ENCODE data around the gene TRIM62.
"Not testable (repeated sequence)": the region's sequence is repeated elsewhere in the genome, so short reads cannot be mapped to it uniquely, and the experiment has no call there.

The TRIM62 gene

DNA sequence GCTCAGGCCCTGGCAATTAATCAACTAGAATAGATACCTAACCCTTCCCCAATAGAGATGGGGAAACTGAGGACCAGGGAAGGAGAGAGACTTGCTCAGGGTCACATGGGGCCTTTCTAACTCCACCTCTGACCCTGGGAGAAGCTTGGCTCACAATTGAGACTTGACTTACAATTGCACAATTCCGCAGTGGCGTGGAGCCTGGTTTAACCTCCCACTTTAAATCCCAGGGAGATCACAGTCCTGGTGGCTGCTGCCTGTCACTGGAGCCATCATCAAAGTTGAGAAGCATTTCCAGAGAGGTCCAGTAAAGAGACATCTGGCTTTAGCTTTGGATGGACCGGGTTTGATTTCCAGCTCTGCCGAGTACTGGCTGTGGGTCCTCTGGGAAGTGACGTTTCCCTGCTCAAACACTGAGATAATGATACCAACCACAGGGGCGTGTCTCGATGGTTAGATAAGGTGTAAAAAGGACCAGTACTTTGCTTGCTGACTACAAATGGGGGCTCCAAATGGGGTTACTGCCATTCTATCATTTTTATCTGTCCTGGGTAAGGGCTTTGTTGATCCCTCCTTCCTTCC is 39.3 kb downstream of the TRIM62 start:
- in situ Hi-C loops (cut with HindIII; ENCODE audit: low sequenced_read_pairs): loop anchor here (5.0 kb wide), 1 partner anchor 35 kb away; no protein-coding TSS in a partner anchor
- no peak overlapping the region for H3K4me3 ChIP-seq (ENCODE audit: low read depth, low read length)
- DNase-seq (ENCODE audit: low read depth): no peak
- TF ChIP-seq, protein P1, sequence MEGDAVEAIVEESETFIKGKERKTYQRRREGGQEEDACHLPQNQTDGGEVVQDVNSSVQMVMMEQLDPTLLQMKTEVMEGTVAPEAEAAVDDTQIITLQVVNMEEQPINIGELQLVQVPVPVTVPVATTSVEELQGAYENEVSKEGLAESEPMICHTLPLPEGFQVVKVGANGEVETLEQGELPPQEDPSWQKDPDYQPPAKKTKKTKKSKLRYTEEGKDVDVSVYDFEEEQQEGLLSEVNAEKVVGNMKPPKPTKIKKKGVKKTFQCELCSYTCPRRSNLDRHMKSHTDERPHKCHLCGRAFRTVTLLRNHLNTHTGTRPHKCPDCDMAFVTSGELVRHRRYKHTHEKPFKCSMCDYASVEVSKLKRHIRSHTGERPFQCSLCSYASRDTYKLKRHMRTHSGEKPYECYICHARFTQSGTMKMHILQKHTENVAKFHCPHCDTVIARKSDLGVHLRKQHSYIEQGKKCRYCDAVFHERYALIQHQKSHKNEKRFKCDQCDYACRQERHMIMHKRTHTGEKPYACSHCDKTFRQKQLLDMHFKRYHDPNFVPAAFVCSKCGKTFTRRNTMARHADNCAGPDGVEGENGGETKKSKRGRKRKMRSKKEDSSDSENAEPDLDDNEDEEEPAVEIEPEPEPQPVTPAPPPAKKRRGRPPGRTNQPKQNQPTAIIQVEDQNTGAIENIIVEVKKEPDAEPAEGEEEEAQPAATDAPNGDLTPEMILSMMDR (IDR thresholded peaks at IDR 0.05; ENCODE audit: low read depth, low read length, missing control alignments): no peak

- H3K4me3 ChIP-seq (ENCODE audit: low read depth, low read length): no peak overlapping the region
- in situ Hi-C loops (cut with HindIII; ENCODE audit: low sequenced_read_pairs): loop anchor here (5.0 kb wide), 1 partner anchor 36 kb away; no protein-coding TSS in a partner anchor
- no peak for DNase-seq (ENCODE audit: low read depth)
- TF ChIP-seq, protein P1 (IDR thresholded peaks at IDR 0.05; ENCODE audit: low read depth, low read length, missing control alignments): no peak
These were observed 40.1 kb downstream of the TRIM62 start for GRCh38 chr1:33141781-33142180.

GRCh38 chr1:33141216-33141615 is 40.6 kb downstream of the TRIM62 start:
- DNase-seq (ENCODE audit: low read depth): no peak
- H3K4me3 ChIP-seq (ENCODE audit: low read depth, low read length): no peak overlapping the region
- TF ChIP-seq, protein P1 (IDR thresholded peaks at IDR 0.05; ENCODE audit: low read depth, low read length, missing control alignments): no peak
- in situ Hi-C loops (cut with HindIII; ENCODE audit: low sequenced_read_pairs): loop anchor here (5.0 kb wide), 1 partner anchor 36 kb away; no protein-coding TSS in a partner anchor

DNA sequence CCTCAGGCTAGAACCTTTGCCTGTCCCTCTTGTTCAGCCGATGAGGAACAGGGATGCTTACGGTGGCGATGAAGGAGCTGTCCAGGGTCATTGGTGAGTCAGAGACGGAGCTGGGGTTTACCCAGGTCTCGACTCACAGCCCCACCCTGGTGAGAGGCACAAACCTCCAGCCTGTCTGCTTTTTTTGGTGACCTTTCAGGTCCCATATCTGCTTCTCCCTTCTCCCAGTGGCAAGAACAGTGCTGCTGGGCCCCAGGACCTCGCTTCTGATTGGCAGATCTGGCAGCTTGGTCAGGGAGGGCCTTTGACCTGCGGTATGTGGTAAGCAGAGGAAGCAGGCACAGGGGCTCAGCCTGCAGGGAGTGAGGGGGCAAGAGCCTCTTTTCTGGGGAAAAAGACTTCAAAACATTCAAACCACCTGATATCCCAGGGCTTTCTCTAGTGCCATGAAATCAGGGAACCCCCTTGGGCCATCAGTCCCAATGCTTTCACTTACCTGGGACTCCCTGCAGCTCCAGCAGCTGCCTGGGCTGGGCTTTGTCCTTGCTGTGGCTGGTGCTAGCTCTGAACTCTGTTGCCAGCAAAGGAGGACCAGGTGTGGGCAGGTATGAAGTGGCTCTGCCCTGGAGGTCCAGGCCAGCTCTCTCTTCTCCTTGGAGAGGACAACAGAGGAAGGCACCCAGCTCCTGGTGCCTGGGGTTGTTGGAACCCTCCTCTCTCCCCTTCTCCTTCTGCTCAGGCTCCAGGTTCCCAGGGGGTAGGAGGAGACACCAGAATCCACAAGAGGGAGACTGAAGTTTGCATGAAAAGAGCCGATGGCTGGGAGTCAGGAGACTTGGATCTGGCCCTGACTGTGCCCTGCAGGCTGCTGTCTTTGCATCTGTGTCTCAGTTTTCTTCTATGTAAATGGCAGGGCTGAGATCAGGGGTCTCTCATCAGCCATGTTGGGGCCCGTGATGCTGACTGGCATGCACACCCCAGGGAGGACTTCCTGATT is 41.4 kb downstream of the TRIM62 start:
- no peak for DNase-seq (ENCODE audit: low read depth)
- TF ChIP-seq, protein P1 (IDR thresholded peaks at IDR 0.05; ENCODE audit: low read depth, low read length, missing control alignments): peak; percentile 28
- H3K4me3 ChIP-seq (ENCODE audit: low read depth, low read length): no peak overlapping the region
- in situ Hi-C loops (cut with HindIII; ENCODE audit: low sequenced_read_pairs): loop anchor here (5.0 kb wide), 1 partner anchor 37 kb away; no protein-coding TSS in a partner anchor

DNA sequence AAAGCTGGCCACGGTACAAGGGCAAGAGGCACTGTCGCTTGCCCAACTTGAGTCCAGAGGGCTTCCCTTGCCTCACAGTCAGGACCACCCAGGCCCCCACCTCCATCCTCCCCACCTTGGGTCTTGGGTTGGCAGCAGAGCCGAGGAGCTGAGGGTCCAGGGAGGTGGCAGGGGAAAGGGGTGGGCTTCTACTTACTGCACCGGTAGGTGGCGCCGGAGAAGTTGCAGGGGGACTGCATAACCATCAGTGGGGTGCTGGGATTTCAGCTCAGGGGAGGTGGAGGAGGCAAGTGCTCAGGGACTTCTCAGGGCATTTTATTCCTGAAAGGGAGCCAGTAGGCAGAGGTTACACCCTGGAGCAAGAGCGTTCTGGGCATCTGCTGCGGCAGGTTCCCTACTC is 44.0 kb downstream of the TRIM62 start:
- TF ChIP-seq, protein P1 (IDR thresholded peaks at IDR 0.05; ENCODE audit: low read depth, low read length, missing control alignments): peak; percentile 79
- H3K4me3 ChIP-seq (ENCODE audit: low read depth, low read length): no peak overlapping the region
- in situ Hi-C loops (cut with HindIII; ENCODE audit: low sequenced_read_pairs): no loop called here
- no peak for DNase-seq (ENCODE audit: low read depth)

DNA sequence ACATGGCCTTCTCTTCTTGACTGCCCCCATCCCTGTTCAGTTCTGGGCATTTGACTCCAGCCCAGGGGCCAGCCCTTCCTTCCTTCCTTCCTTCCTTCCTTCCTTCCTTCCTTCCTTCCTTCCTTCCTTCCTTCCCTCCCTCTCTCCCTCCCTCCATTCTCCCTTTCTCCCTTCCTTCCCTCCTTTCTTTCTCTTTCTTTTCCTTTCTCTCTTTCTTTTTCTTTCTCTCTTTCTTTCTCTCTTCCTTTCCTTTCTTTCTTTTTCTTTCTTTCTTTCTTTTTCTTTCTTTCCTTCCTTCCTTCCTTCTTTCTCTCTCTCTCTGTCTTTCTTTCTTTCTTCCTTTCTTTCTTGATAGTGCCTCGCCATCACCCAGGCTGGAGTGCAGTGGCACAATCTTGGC is 45.8 kb downstream of the TRIM62 start:
- in situ Hi-C loops (cut with HindIII; ENCODE audit: low sequenced_read_pairs); H3K4me3 ChIP-seq (ENCODE audit: low read depth, low read length); DNase-seq (ENCODE audit: low read depth): not testable (repeated sequence)

Measured in astrocyte of the cerebellum (primary cell).